Measurements from ENCODE around the gene IFI27.

IFI27 gene

DNA sequence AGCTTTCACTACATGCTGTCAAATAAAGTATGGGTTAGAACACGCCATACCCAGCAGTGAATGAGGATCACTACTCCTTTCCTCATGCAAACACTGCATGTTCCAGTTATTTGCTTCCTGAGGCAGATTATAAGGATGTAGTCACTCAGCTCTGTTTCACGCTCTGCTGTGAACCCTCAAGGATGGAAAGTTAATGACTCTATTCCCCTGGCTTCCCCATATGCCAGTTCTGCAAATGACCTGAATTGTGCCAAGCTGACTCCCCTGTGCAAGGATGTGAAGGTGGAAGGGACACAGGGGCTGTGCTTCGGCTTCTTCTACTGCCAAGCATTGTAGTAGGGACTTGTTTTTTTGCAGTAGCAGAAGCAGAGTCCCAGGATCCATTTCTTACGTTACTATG, 22.6 kb upstream of the IFI27 start:
- Histone ChIP-seq H3K4me1 (no peaks in the 10 kb centered on the region), H3K9me3 (no peaks in the 10 kb centered on the region), H3K27me3 (no peaks in the 10 kb centered on the region), H3K4me3 (no peak overlapping the region), H3K27ac (no peak overlapping the region), H3K36me3 (no peaks in the 10 kb centered on the region)
- no peak for DNase-seq
- intact Hi-C loops (cut with DNase I; ENCODE audit: low total_unique reads): no loop called here
- TF ChIP-seq, protein P1, sequence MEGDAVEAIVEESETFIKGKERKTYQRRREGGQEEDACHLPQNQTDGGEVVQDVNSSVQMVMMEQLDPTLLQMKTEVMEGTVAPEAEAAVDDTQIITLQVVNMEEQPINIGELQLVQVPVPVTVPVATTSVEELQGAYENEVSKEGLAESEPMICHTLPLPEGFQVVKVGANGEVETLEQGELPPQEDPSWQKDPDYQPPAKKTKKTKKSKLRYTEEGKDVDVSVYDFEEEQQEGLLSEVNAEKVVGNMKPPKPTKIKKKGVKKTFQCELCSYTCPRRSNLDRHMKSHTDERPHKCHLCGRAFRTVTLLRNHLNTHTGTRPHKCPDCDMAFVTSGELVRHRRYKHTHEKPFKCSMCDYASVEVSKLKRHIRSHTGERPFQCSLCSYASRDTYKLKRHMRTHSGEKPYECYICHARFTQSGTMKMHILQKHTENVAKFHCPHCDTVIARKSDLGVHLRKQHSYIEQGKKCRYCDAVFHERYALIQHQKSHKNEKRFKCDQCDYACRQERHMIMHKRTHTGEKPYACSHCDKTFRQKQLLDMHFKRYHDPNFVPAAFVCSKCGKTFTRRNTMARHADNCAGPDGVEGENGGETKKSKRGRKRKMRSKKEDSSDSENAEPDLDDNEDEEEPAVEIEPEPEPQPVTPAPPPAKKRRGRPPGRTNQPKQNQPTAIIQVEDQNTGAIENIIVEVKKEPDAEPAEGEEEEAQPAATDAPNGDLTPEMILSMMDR (IDR thresholded peaks at IDR 0.05): no peak

DNA sequence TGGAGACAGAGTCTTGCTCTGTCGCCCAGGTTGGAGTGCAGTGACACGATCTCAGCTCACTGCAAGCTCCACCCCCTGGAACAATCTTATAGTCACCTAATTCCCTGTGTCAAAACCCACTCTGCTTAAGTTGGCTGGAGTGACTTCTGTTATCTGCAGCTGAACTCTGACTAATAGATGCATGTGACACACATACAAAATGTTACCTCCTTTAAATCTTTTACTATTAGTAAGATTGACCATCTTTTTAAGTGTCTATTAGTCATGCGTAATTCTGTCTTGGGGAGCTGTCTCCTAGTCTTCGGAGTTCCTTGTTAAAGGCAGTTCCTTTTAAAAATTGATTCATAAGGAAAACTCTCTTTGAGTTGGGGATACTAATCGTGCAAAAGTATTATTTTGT, 22.0 kb upstream of the IFI27 start:
- intact Hi-C loops (cut with DNase I; ENCODE audit: low total_unique reads): no loop called here
- Histone ChIP-seq H3K4me1 (no peaks in the 10 kb centered on the region), H3K36me3 (no peaks in the 10 kb centered on the region), H3K27me3 (no peaks in the 10 kb centered on the region), H3K9me3 (no peaks in the 10 kb centered on the region), H3K27ac (no peak overlapping the region), H3K4me3 (no peak overlapping the region)
- TF ChIP-seq, protein P1 (IDR thresholded peaks at IDR 0.05): no peak
- DNase-seq: no peak

DNA sequence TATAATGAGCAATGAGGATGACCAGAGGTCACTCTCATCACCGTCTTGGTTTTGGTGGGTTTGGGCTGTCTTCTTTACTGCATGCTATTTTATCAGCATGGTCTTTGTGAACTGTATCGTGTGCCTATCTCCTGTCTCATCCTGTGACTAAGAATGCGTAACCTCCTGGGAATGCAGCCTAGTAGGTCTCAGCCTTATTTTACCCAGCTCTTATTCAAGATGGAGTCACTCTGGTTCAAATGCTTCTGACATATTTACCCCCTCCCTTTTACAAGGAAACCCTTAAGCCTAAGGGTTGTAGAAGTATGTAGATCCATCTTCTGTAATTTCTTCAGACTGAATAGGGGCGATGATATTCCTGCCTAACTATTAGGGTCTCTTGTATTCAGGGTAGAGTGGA, 21.1 kb upstream of the IFI27 start:
- TF ChIP-seq, protein P1 (IDR thresholded peaks at IDR 0.05): no peak
- no peak overlapping the region for H3K4me3 ChIP-seq
- no peak overlapping the region for H3K27ac ChIP-seq
- no peaks in the 10 kb centered on the region for H3K4me1 ChIP-seq
- H3K27me3 ChIP-seq: no peaks in the 10 kb centered on the region
- intact Hi-C loops (cut with DNase I; ENCODE audit: low total_unique reads): no loop called here
- no peaks in the 10 kb centered on the region for H3K9me3 ChIP-seq
- H3K36me3 ChIP-seq: no peaks in the 10 kb centered on the region
- DNase-seq: no peak

DNA sequence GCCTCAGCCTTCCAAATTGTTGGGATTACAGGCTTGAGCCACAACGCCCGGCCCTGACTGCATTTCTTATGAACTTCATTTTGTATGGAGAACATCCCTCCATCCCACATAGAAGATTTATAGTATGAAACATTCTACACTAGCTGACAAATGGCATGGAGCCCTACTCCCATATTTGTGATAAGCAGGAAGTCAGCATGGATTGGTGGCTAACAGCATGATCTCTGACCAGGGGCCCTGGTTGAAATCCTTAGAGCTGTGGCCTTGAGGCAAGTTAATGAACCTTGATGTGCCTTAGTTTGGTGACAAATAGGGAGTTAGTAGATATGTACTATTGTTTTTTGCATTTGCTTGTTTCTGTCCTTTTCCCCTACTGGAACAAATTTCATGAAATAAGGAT, 17.1 kb upstream of the IFI27 start:
- Histone ChIP-seq H3K9me3 (no peaks in the 10 kb centered on the region), H3K27ac (no peak overlapping the region), H3K4me3 (no peak overlapping the region), H3K27me3 (no peaks in the 10 kb centered on the region), H3K36me3 (no peaks in the 10 kb centered on the region), H3K4me1 (no peaks in the 10 kb centered on the region)
- no peak for DNase-seq
- TF ChIP-seq, protein P1 (IDR thresholded peaks at IDR 0.05): no peak
- intact Hi-C loops (cut with DNase I; ENCODE audit: low total_unique reads): no loop called here

DNA sequence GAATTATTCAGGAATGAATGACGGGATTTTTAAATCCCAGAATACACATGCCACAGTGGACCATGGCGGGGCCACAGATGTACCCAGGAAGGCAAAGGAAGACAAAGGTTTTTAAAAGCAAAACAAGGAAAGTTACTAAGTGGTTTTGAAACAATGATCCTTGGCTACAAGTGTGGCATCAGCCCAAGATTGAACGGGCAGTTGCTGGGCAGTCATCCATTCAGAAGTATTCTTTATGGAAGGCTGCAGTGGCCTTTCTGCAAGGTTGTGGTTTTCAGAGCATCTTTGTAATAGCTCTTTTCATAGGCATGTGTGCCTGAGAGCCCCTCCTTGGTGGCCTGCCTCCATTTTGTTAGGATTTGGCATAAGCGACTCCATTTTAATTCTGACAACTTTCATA, 13.4 kb upstream of the IFI27 start:
- Histone ChIP-seq H3K27ac (no peak overlapping the region), H3K36me3 (no peaks in the 10 kb centered on the region), H3K4me3 (no peak overlapping the region), H3K27me3 (no peaks in the 10 kb centered on the region), H3K9me3 (no peaks in the 10 kb centered on the region), H3K4me1 (no peaks in the 10 kb centered on the region)
- intact Hi-C loops (cut with DNase I; ENCODE audit: low total_unique reads): no loop called here
- TF ChIP-seq, protein P1 (IDR thresholded peaks at IDR 0.05): no peak
- no peak for DNase-seq

DNA sequence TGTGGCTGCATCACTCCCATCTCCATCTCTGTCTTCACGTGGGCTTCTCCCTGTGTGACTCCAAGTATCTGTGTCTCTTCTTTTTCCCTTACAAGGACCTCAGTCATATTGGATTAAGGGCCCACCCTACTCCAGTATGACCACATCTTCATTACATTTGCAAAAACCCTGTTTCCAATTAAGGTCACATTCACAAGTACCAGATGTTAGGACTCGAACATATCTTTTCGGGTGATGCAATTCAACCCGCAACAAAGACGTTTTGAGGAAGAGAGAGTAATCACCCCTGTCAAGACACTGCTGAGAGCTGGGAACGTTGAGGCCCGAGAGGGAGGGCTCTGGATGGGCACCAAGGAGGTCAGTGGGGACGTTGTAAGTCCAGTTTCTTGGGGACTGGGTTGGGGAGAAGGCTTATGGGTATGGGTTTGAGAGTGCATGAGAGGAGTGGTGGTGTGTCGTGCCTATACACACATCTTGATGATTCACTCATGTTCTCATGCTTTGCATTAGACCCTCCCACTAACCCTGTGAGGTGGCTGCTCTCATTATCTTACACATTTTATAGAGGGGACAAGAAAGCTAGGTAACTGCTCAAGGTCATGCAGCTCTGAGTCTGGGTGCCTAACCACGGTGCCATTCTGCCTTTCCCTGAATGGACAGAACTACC, 12.1 kb upstream of the IFI27 start:
- Histone ChIP-seq H3K4me3 (no peak overlapping the region), H3K4me1 (no peaks in the 10 kb centered on the region), H3K27ac (no peak overlapping the region), H3K9me3 (no peaks in the 10 kb centered on the region), H3K27me3 (no peaks in the 10 kb centered on the region), H3K36me3 (no peaks in the 10 kb centered on the region)
- TF ChIP-seq, protein P1 (IDR thresholded peaks at IDR 0.05): no peak
- intact Hi-C loops (cut with DNase I; ENCODE audit: low total_unique reads): no loop called here
- no peak for DNase-seq
